H1 (cell line): ENCODE results near the gene CEP83. TPM values are rescaled to one million over a fixed set of nuclear protein-coding genes. Genes with fewer than 3 reads are reported as not detected.

Experiments used
- CTCF ChIA-PET: fragments of 300-600 bp; sonication (Branson Sonifier 250); formaldehyde crosslinking; loops from one replicate; lab custom pipeline; 2021; ENCODE audit not compliant: partially characterized antibody; lab: Charles Lee
- POLR2A ChIA-PET: fragments of 300-600 bp; sonication (Branson Sonifier 250); formaldehyde crosslinking; loops from one replicate; lab custom pipeline; 2021; ENCODE audit warnings: inconsistent platforms; ENCODE audit not compliant: partially characterized antibody; lab: Charles Lee
- DNase-seq, 2 experiments: peaks; one replicate each; pipeline versions ENCODE4 v3.0.0 to v3.0.0-alpha.2; 2010 to 2022; ENCODE audit warnings: low spot score in 2 of 2, low read depth in 1 of 2, mixed read lengths in 1 of 2
- FAIRE-seq: peaks from 2 replicates; lab custom pipeline; 2011; peaks lifted over from hg19 to GRCh38; lab: Jason Lieb, UNC
- H2AFZ ChIP-seq: 2 replicates; pipeline ENCODE4 v1.8.1; 2012; ENCODE audit warnings: low read length, inconsistent platforms
- H2AK5ac ChIP-seq: 2 replicates; pipeline ENCODE4 v1.6.1; 2013; ENCODE audit warnings: low read depth, low read length
- H2BK120ac ChIP-seq: replicated peaks from 2 replicates; pipeline ENCODE3; 2013; ENCODE audit warnings: low read depth, low read length, inconsistent platforms
- H2BK12ac ChIP-seq: 2 replicates; pipeline ENCODE4 v1.6.1; 2013; ENCODE audit warnings: low read depth, low read length
- H2BK15ac ChIP-seq: 2 replicates; pipeline ENCODE4 v1.6.1; 2013; ENCODE audit warnings: low read length
- H2BK20ac ChIP-seq: 2 replicates; pipeline ENCODE4 v1.6.1; 2013; ENCODE audit warnings: low read length
- H2BK5ac ChIP-seq: 2 replicates; pipeline ENCODE4 v1.6.1; 2013; ENCODE audit warnings: low read depth, low read length
- H3K14ac ChIP-seq: 2 replicates; pipeline ENCODE4 v1.6.1; 2013; ENCODE audit warnings: inconsistent platforms; ENCODE audit not compliant: insufficient read length
- H3K18ac ChIP-seq: 2 replicates; pipeline ENCODE4 v1.6.1; 2013; ENCODE audit warnings: low read length; ENCODE audit errors: extremely low read depth
- H3K23ac ChIP-seq: 2 replicates; pipeline ENCODE4 v1.6.1; 2013; ENCODE audit warnings: inconsistent platforms; ENCODE audit not compliant: insufficient read length
- H3K23me2 ChIP-seq: 2 replicates; pipeline ENCODE4 v1.6.1; 2013; ENCODE audit warnings: low read depth, low read length
- H3K27ac ChIP-seq: 2 replicates; pipeline ENCODE4 v1.6.1; 2011; ENCODE audit warnings: low read depth, low read length, inconsistent platforms
- H3K27me3 ChIP-seq, 4 experiments: replicated peaks in 1 of 4; 1 replicate in 1 of 4; 2 replicates in 3 of 4; pipeline versions ENCODE4 v1.6.1 to v1.8.1; 2011 to 2013; ENCODE audit warnings: low read length in 3 of 4, mild to moderate bottlenecking in 3 of 4, inconsistent platforms in 2 of 4, mixed read lengths in 2 of 4, moderate library complexity in 1 of 4; ENCODE audit not compliant: control insufficient read depth in 3 of 4, insufficient read depth in 3 of 4; ENCODE audit errors: extremely low read depth in 1 of 4
- H3K36me3 ChIP-seq, 4 experiments: 2 replicates each; pipeline versions ENCODE4 v1.6.1 to v1.8.1; 2011 to 2013; ENCODE audit warnings: mild to moderate bottlenecking in 4 of 4, low read length in 3 of 4, moderate library complexity in 2 of 4, control low read depth in 1 of 4, inconsistent platforms in 1 of 4; ENCODE audit not compliant: insufficient read depth in 4 of 4, control insufficient read depth in 2 of 4
- H3K4ac ChIP-seq: replicated peaks from 2 replicates; pipeline ENCODE3; 2013; ENCODE audit warnings: low read length, low read depth, mixed read lengths, inconsistent platforms; ENCODE audit not compliant: insufficient read length
- H3K4me1 ChIP-seq, 4 experiments: replicated peaks in 1 of 4; 1 replicate in 1 of 4; 2 replicates in 3 of 4; pipeline versions ENCODE4 v1.6.1 to v1.8.1; 2011 to 2013; ENCODE audit warnings: low read length in 3 of 4, inconsistent platforms in 2 of 4, mixed read lengths in 1 of 4; ENCODE audit not compliant: insufficient read depth in 4 of 4, control insufficient read depth in 3 of 4
- H3K4me2 ChIP-seq, 2 experiments: 2 replicates each; pipeline versions ENCODE4 v1.6.1 to v1.8.1; 2011 to 2013; ENCODE audit warnings: low read depth in 2 of 2, low read length in 2 of 2, control low read depth in 1 of 2, inconsistent platforms in 1 of 2, mild to moderate bottlenecking in 1 of 2; ENCODE audit not compliant: insufficient read depth in 1 of 2
- H3K4me3 ChIP-seq, 4 experiments: fragments of 200-600, 300-600 bp in 1 of 4; sonication (generic), shearing (Covaris generic), sonication (Bioruptor Twin) in 1 of 4; 2 replicates each; pipeline versions ENCODE4 v1.5.1 to v1.8.1; 2011 to 2016; ENCODE audit warnings: low read length in 4 of 4, low read depth in 3 of 4, control low read depth in 2 of 4, inconsistent platforms in 2 of 4, mild to moderate bottlenecking in 2 of 4, mixed read lengths in 1 of 4, moderate library complexity in 1 of 4; ENCODE audit not compliant: insufficient read depth in 2 of 4; ENCODE audit errors: extremely low read depth in 1 of 4
- H3K56ac ChIP-seq: replicated peaks from 2 replicates; pipeline ENCODE3; 2013; ENCODE audit warnings: low read depth, mild to moderate bottlenecking, mixed read lengths, low read length, inconsistent platforms; ENCODE audit not compliant: insufficient read length
- H3K79me1 ChIP-seq: 2 replicates; pipeline ENCODE4 v1.6.1; 2013; ENCODE audit warnings: low read depth, low read length, control low read depth
- H3K79me2 ChIP-seq, 2 experiments: 2 replicates each; pipeline versions ENCODE4 v1.6.1 to v1.8.1; 2012 to 2013; ENCODE audit warnings: low read length in 2 of 2, mild to moderate bottlenecking in 2 of 2, inconsistent platforms in 1 of 2; ENCODE audit not compliant: insufficient read depth in 2 of 2, control insufficient read depth in 1 of 2
- H3K9ac ChIP-seq, 4 experiments: replicated peaks in 1 of 4; 1 replicate in 1 of 4; 2 replicates in 3 of 4; pipeline versions ENCODE4 v1.6.1 to v1.8.1; 2011 to 2013; ENCODE audit warnings: low read depth in 3 of 4, low read length in 3 of 4, control low read depth in 2 of 4, mild to moderate bottlenecking in 2 of 4, moderate library complexity in 2 of 4, inconsistent platforms in 1 of 4; ENCODE audit errors: extremely low read depth in 1 of 4
- H3K9me3 ChIP-seq, 2 experiments: 2 replicates each; pipeline versions ENCODE4 v1.6.1 to v1.8.1; 2012 to 2013; ENCODE audit warnings: mild to moderate bottlenecking in 2 of 2, moderate library complexity in 2 of 2, control low read depth in 1 of 2, inconsistent platforms in 1 of 2, low read depth in 1 of 2, low read length in 1 of 2, mixed read lengths in 1 of 2; ENCODE audit not compliant: insufficient read depth in 2 of 2
- H4K20me1 ChIP-seq, 2 experiments: replicated peaks in 1 of 2; 2 replicates each; pipeline versions ENCODE3 to v1.8.1; 2011 to 2013; ENCODE audit warnings: inconsistent platforms in 2 of 2, low read length in 2 of 2, mild to moderate bottlenecking in 1 of 2; ENCODE audit not compliant: insufficient read depth in 2 of 2, control insufficient read depth in 1 of 2
- H4K5ac ChIP-seq: 2 replicates; pipeline ENCODE4 v1.6.1; 2013; ENCODE audit warnings: low read length, low read depth, mixed read lengths, inconsistent platforms; ENCODE audit not compliant: insufficient read length
- H4K8ac ChIP-seq: 2 replicates; pipeline ENCODE4 v1.8.0; 2013; ENCODE audit warnings: mild to moderate bottlenecking, moderate library complexity, low read length, inconsistent platforms; ENCODE audit not compliant: insufficient read depth; ENCODE audit errors: extremely low read depth
- H4K91ac ChIP-seq: replicated peaks from 2 replicates; pipeline ENCODE3; 2013; ENCODE audit warnings: low read length, mixed read lengths, inconsistent platforms; ENCODE audit not compliant: insufficient read length
- CBX5 ChIP-seq: fragments of 300-800, 300-1000 bp; sonication (generic); IDR thresholded peaks from 2 replicates; pipeline ENCODE4 v1.7.1; 2016; ENCODE audit warnings: antibody characterized with exemption, low read length, low read depth
- CBX8 ChIP-seq: fragments of 300-800, 300-1000 bp; sonication (generic); IDR thresholded peaks from 2 replicates; pipeline ENCODE4 v1.7.1; 2016; ENCODE audit warnings: low read depth, low read length, borderline replicate concordance
- CHD1 ChIP-seq: IDR thresholded peaks from 2 replicates; pipeline ENCODE4 v1.6.1; 2012; ENCODE audit warnings: low read depth, low read length, improper control_type of control experiment
- CREB1 ChIP-seq: IDR thresholded peaks from 2 replicates; pipeline ENCODE4 v1.6.1; 2012; ENCODE audit warnings: inconsistent platforms
- CTBP2 ChIP-seq: IDR thresholded peaks from 2 replicates; pipeline ENCODE4 v1.7.0; 2011; ENCODE audit warnings: borderline replicate concordance, mild to moderate bottlenecking, moderate library complexity, mixed read lengths, low read length; ENCODE audit not compliant: insufficient read depth, insufficient read length
- FOSL1 ChIP-seq: IDR thresholded peaks from 2 replicates; pipeline ENCODE4 v1.6.1; 2011; ENCODE audit warnings: mild to moderate bottlenecking, low read depth, low read length, moderate library complexity; ENCODE audit not compliant: insufficient read depth
- GTF2F1 ChIP-seq: IDR thresholded peaks from 2 replicates; pipeline ENCODE4 v1.6.1; 2012; ENCODE audit warnings: low read depth, low read length, improper control_type of control experiment, borderline replicate concordance
- HDAC6 ChIP-seq: IDR thresholded peaks from one replicate; pipeline ENCODE4 v1.7.1; 2012; ENCODE audit warnings: low read depth, mild to moderate bottlenecking, inconsistent platforms, low read length, moderate library complexity
- JUN ChIP-seq: IDR thresholded peaks from 2 replicates; pipeline ENCODE4 v1.6.1; 2011; ENCODE audit warnings: low read depth, mild to moderate bottlenecking, improper control_type of control experiment, low read length
- JUND ChIP-seq: IDR thresholded peaks from 2 replicates; pipeline ENCODE4 v1.6.1; 2011; ENCODE audit warnings: mild to moderate bottlenecking, improper control_type of control experiment, low read length
- KDM5A ChIP-seq: fragments of 200-600 bp; IDR thresholded peaks from 2 replicates; pipeline ENCODE4 v1.7.1; 2012; ENCODE audit warnings: mild to moderate bottlenecking, low read length, inconsistent platforms, mixed read lengths
- MAFK ChIP-seq: IDR thresholded peaks from 2 replicates; pipeline ENCODE4 v1.6.1; 2012; ENCODE audit warnings: low read depth, mild to moderate bottlenecking, improper control_type of control experiment, low read length
- SAP30 ChIP-seq: fragments of 300-600 bp; sonication (generic); IDR thresholded peaks from 2 replicates; pipeline ENCODE4 v1.7.1; 2012; ENCODE audit warnings: low read length, moderate library complexity, mild to moderate bottlenecking, inconsistent platforms; ENCODE audit not compliant: insufficient read depth, insufficient replicate concordance
- WGBS, 2 experiments: shearing (Covaris generic) in 1 of 2; methylation state at CpG; one replicate each; pipeline versions ENCODE4 v1.1.6 to v1.1.7; 2013 to 2015; ENCODE audit warnings: low lambda C conversion rate in 2 of 2, mixed read lengths in 2 of 2, inconsistent platforms in 1 of 2, low coverage in 1 of 2, missing lambda C conversion rate in 1 of 2; ENCODE audit not compliant: insufficient replicate concordance in 2 of 2, insufficient coverage in 1 of 2, insufficient read length in 1 of 2; ENCODE audit errors: extremely low coverage in 1 of 2, missing lambda C conversion rate in 1 of 2; 5-methylcytosine and 5-hydroxymethylcytosine counted together
- polyA plus RNA-seq, 7 experiments: library from polyadenylated mRNA; depleted of rRNA in 3 of 7; stranded (reverse) in 5 of 7; unstranded in 2 of 7; fragments of >200 nt in 5 of 7; fragments of 200-250 nt in 2 of 7; gene quantifications; 1 replicate in 5 of 7; 2 replicates in 1 of 7; 4 replicates in 1 of 7; pipeline versions ENCODE4 v1.2.1 to v1.2.3, GENCODE V29; 2011 to 2013; ENCODE audit warnings: missing spikeins in 2 of 7, mixed read lengths in 2 of 7
- total RNA-seq: library from RNA; stranded (reverse); fragmentation: NEBNext Ultra II Directional; extraction: Animal tissue kit (Norgen Biotek cat#: 25700); gene quantifications from 2 replicates; pipeline ENCODE4 v1.2.1, GENCODE V29; 2021

CEP83 gene
- total and polyA plus RNA-seq, 2 of the 8 experiments (the other 6 are each of a cell fraction or from before 2014, with no cell fraction given) = 6.0 to 25.8 TPM

- peak overlapping the region; percentile 56; the same call in 1 of the 2 replicates for H2BK5ac ChIP-seq
- 0 out of 2 replicates have a peak overlapping the region, but pooled peaks have one; percentile 42 for H2AK5ac ChIP-seq
- H2BK120ac ChIP-seq = no peak overlapping the region
- peaks cover 0 to 26% of the 10 kb centered on the region in 2 experiments; a peak in 1 of 4 replicates for H3K79me2 ChIP-seq
- H3K79me1 ChIP-seq = no peaks in the 10 kb centered on the region
- H3K4me2 ChIP-seq = no peak overlapping the region
- DNase-seq = no peak
- H3K27me3 ChIP-seq = no peaks in the 10 kb centered on the region
- POLR2A ChIA-PET = interaction anchor here (1.2 to 2.9 kb wide), 2 partner anchors 8 to 10 kb away, joined by 3 to 13 read pairs; no protein-coding TSS in a partner anchor
- WGBS, 2 experiments = 100% methylated on average over 2 of the region's 2 CpGs; no CpG with 5 or more reads in 1 of the 2 experiments
- no peak overlapping the region for H2BK15ac ChIP-seq
- H4K5ac ChIP-seq = no peak overlapping the region
- H3K9me3 ChIP-seq = no peaks in the 10 kb centered on the region; a peak in 2 of 4 replicates
- H2AFZ ChIP-seq = no peak overlapping the region
- 0 out of 2 replicates have a peak overlapping the region, but pooled peaks have one; percentile 29 for H2BK12ac ChIP-seq
- H3K56ac ChIP-seq = no peak overlapping the region
- H4K91ac ChIP-seq = no peak overlapping the region
- H4K20me1 ChIP-seq = no peaks in the 10 kb centered on the region
- H3K23ac ChIP-seq = no peak overlapping the region
- H3K4ac ChIP-seq = no peak overlapping the region
- H3K18ac ChIP-seq = no peak overlapping the region
- CTCF ChIA-PET = interaction anchor here (1.0 to 2.0 kb wide), 4 partner anchors 13 to 114 kb away, joined by 3 to 4 read pairs (median 4); no protein-coding TSS in a partner anchor
- no peak overlapping the region for H3K27ac ChIP-seq
- H4K8ac ChIP-seq = no peak overlapping the region
- no peak overlapping the region for H3K4me3 ChIP-seq
- peaks cover 0 to under 1% (median 0%) of the 10 kb centered on the region in 4 experiments; a peak in 1 of 8 replicates for H3K36me3 ChIP-seq
- no peak overlapping the region for H3K14ac ChIP-seq
- H3K9ac ChIP-seq = no peak overlapping the region
- TF ChIP-seq JUN (no peak), CBX5 (no peak), FOSL1 (no peak), CTBP2 (no peak), MAFK (no peak), CBX8 (no peak), HDAC6 (no peak), CREB1 (no peak), GTF2F1 (no peak), KDM5A (no peak), CHD1 (no peak), SAP30 (no peak), JUND (no peak)
- FAIRE-seq = no peak
- peaks cover 0 to 3% (median 0%) of the 10 kb centered on the region in 4 experiments; a peak in 2 of 7 replicates for H3K4me1 ChIP-seq
- no peak overlapping the region for H2BK20ac ChIP-seq
- no peaks in the 10 kb centered on the region; the same call in 1 of the 2 replicates for H3K23me2 ChIP-seq
Measured at GRCh38 chr12:94416613-94417012, 43.1 kb downstream of the CEP83 start.
